ENCODE data around the gene SPATA20.

DNA sequence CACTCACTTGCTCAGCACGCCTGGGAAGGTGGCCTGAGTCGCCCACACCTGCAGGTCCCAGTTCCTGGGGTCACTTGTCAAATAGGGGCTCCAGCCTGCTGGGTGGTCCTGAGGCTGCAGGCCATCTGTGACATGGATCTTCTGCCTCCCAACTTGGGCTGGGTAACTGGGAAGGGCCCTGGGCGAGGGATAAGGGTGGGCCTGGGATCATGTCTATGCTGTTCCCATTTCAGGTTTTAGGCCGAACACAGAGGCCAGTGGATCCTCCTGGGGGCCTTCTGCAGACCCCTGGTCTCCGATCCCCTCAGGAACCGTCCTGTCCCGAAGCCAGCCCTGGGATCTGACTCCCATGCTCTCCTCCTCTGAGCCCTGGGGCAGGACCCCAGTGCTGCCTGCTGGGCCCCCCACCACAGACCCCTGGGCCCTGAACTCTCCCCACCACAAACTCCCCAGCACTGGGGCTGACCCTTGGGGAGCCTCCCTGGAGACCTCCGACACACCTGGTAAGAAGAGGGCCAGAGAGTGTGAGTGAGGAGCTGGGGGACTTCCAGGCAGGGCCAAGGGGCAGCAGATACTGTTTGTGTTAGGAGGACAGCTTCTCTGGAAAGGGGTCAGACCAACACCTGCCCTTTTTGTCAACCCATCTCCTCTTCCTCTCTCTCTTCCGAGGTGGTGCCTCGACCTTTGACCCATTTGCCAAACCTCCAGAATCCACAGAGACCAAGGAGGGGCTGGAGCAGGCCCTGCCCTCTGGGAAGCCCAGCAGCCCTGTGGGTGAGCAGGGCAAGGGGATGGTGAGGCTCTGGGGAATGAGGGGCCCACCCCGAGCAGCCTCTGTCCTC lies 6.2 kb upstream of the SPATA20 start:
- TF ChIP-seq, protein P1, sequence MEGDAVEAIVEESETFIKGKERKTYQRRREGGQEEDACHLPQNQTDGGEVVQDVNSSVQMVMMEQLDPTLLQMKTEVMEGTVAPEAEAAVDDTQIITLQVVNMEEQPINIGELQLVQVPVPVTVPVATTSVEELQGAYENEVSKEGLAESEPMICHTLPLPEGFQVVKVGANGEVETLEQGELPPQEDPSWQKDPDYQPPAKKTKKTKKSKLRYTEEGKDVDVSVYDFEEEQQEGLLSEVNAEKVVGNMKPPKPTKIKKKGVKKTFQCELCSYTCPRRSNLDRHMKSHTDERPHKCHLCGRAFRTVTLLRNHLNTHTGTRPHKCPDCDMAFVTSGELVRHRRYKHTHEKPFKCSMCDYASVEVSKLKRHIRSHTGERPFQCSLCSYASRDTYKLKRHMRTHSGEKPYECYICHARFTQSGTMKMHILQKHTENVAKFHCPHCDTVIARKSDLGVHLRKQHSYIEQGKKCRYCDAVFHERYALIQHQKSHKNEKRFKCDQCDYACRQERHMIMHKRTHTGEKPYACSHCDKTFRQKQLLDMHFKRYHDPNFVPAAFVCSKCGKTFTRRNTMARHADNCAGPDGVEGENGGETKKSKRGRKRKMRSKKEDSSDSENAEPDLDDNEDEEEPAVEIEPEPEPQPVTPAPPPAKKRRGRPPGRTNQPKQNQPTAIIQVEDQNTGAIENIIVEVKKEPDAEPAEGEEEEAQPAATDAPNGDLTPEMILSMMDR (IDR thresholded peaks at IDR 0.05): no peak
- TF ChIP-seq POLR2A (IDR thresholded peaks at IDR 0.05): no peak
